Esophagus squamous epithelium (tissue), 5 donors: ENCODE results near the gene APMAP. TPM values are rescaled to one million over a fixed set of nuclear protein-coding genes. Genes with fewer than 3 reads are reported as not detected.
"Not testable (repeated sequence)": the region's sequence is repeated elsewhere in the genome, so short reads cannot be mapped to it uniquely, and the experiment has no call there.

Source experiments
- DNase-seq: peaks from one replicate; lab custom pipeline; 2025; lab: John Stamatoyannopoulos, UW
- H3K27ac ChIP-seq, 4 donors: fragments of 200-600 bp; sonication (generic); one replicate each; pipeline ENCODE4 v1.5.1; 2016 to 2019; ENCODE audit warnings: mild to moderate bottlenecking in 1 of 4
- H3K27me3 ChIP-seq, 4 donors: fragments of 200-600 bp; sonication (generic); 1 replicate in 3 of 4; 2 replicates in 1 of 4; pipeline versions ENCODE4 v1.5.1 to v1.6.0; 2017 to 2021; ENCODE audit warnings: antibody characterized with exemption in 1 of 4
- H3K36me3 ChIP-seq, 3 donors: fragments of 200-600 bp; sonication (generic); one replicate each; pipeline ENCODE4 v1.5.1; 2016 to 2019
- H3K4me1 ChIP-seq, 3 donors: fragments of 200-600 bp; sonication (generic); one replicate each; pipeline ENCODE4 v1.5.1; 2017 to 2019
- H3K4me3 ChIP-seq, 4 donors: fragments of 200-600 bp; sonication (generic); 1 replicate in 3 of 4; 2 replicates in 1 of 4; pipeline ENCODE4 v1.5.1; 2016 to 2019; ENCODE audit warnings: mild to moderate bottlenecking in 2 of 4, moderate library complexity in 1 of 4
- H3K9me3 ChIP-seq, 3 donors: fragments of 200-600 bp; sonication (generic); one replicate each; pipeline ENCODE4 v1.5.1; 2016 to 2019
- CTCF ChIP-seq, 6 experiments: fragments of 450-650 bp in 4 of 6; fragments of 200-600 bp in 2 of 6; sonication (generic) in 2 of 6; IDR thresholded peaks; one replicate each; pipeline ENCODE4 v1.5.1; 2016 to 2019; ENCODE audit warnings: antibody characterized with exemption in 6 of 6, mild to moderate bottlenecking in 4 of 6, moderate library complexity in 4 of 6
- POLR2A ChIP-seq, 4 donors: fragments of 450-650 bp; IDR thresholded peaks; one replicate each; pipeline ENCODE4 v1.6.1; 2017; ENCODE audit warnings: antibody characterized with exemption in 4 of 4, mild to moderate bottlenecking in 4 of 4, moderate library complexity in 3 of 4
- WGBS, 2 donors: methylation state at CpG; one replicate each; pipeline ENCODE4 v1.1.5; 2018; 5-methylcytosine and 5-hydroxymethylcytosine counted together
- intact Hi-C: fragments of 100-400 bp; cut with DNase I; formaldehyde crosslinking; loops from one replicate; pipeline ENCODE4 v1.15.0; 2022
- total RNA-seq, 4 donors: library from RNA; depleted of rRNA; stranded (reverse); fragments of >200 nt; gene quantifications; one replicate each; pipeline ENCODE4 v1.1.0, GENCODE V29; 2016
- donor health status: DM: yes; HTN: yes; CAD: no.

APMAP gene
- total RNA-seq, 4 donors from 2014 or later: 16.7 to 38.4 (median 25.6) TPM

GRCh38 chr20:24950836-24951525, 41.6 kb downstream of the APMAP start:
- 88 to 98% methylated on average over 4 to 7 of the region's 16 CpGs for WGBS, 2 donors
- H3K4me3 ChIP-seq: no peak overlapping the region
- DNase-seq: no peak

GRCh38 chr20:24950128-24950835, 42.3 kb downstream of the APMAP start:
- H3K27me3 ChIP-seq: peaks cover 0 to 5% (median 0%) of the 10 kb centered on the region in 4 donors
- 72% methylated on average over 6 of the region's 12 CpGs; no CpG with 5 or more reads in 1 of the 2 donors for WGBS, 2 donors
- H3K27ac ChIP-seq: peak overlapping the region; percentile 16 to 68 (median 45)
- no peak for DNase-seq
- intact Hi-C loops: no loop called here
- H3K9me3 ChIP-seq: peaks cover 0 to 3% (median 0%) of the 10 kb centered on the region in 3 donors
- TF ChIP-seq CTCF (IDR thresholded peaks at IDR 0.05) (no peak), POLR2A (IDR thresholded peaks at IDR 0.05) (no peak)
- peak overlapping the region in 2 of 4 donors; percentile 37 to 46 for H3K4me3 ChIP-seq
- H3K4me1 ChIP-seq: peaks cover 0 to 8% (median 0%) of the 10 kb centered on the region in 3 donors
- no peaks in the 10 kb centered on the region for H3K36me3 ChIP-seq

More at GRCh38 chr20:24950836-24951525, 41.6 kb downstream of the APMAP start:
- Histone ChIP-seq H3K27ac (peak overlapping the region in 2 of 4 donors; percentile 16 to 68), H3K36me3 (peaks cover 0 to 5% (median 0%) of the 10 kb centered on the region in 3 donors), H3K27me3 (peaks cover 0 to 5% (median 0%) of the 10 kb centered on the region in 4 donors), H3K9me3 (peaks cover 0 to 3% (median 0%) of the 10 kb centered on the region in 3 donors), H3K4me1 (peaks cover 0 to 8% (median 0%) of the 10 kb centered on the region in 3 donors)
- TF ChIP-seq POLR2A (IDR thresholded peaks at IDR 0.05): no peak
- no peak for TF ChIP-seq CTCF (IDR thresholded peaks at IDR 0.05)
- intact Hi-C loops: no loop called here

- peaks cover 0 to 5% (median 0%) of the 10 kb centered on the region in 4 donors for H3K27me3 ChIP-seq
- no peak for DNase-seq
- peaks cover 0 to 8% (median 0%) of the 10 kb centered on the region in 3 donors for H3K4me1 ChIP-seq
- intact Hi-C loops: no loop called here
- peak overlapping the region; percentile 39 to 70 (median 60) for H3K27ac ChIP-seq
- 40% methylated on average over 1 of the region's 6 CpGs; no CpG with 5 or more reads in 1 of the 2 donors for WGBS, 2 donors
- no peak for TF ChIP-seq CTCF (IDR thresholded peaks at IDR 0.05)
- no peak for TF ChIP-seq POLR2A (IDR thresholded peaks at IDR 0.05)
- H3K4me3 ChIP-seq: peak overlapping the region; percentile 12 to 46 (median 34)
- H3K9me3 ChIP-seq: peaks cover 0 to 3% (median 0%) of the 10 kb centered on the region in 3 donors
- no peaks in the 10 kb centered on the region for H3K36me3 ChIP-seq
Observed at GRCh38 chr20:24949756-24950127, 42.8 kb downstream of the APMAP start.

- 33 to 74% methylated on average over 4 to 9 of the region's 20 CpGs for WGBS, 2 donors
- peak within 1 kb of the TSS; percentile 12 to 46 (median 34) for H3K4me3 ChIP-seq
- H3K27me3 ChIP-seq: peaks cover 0 to 5% (median 0%) of the 10 kb centered on the region in 4 donors
- H3K4me1 ChIP-seq: peaks cover 0 to 8% (median 0%) of the 10 kb centered on the region in 3 donors
- DNase-seq: no peak
- H3K36me3 ChIP-seq: no peaks in the 10 kb centered on the region
- TF ChIP-seq POLR2A (IDR thresholded peaks at IDR 0.05) (peak in 1 of 4 donors; percentile 56), CTCF (IDR thresholded peaks at IDR 0.05) (no peak)
- intact Hi-C loops: no loop called here
- H3K27ac ChIP-seq: peak within 1 kb of the TSS; percentile 39 to 70 (median 60)
- H3K9me3 ChIP-seq: peaks cover 0 to 3% (median 0%) of the 10 kb centered on the region in 3 donors
Observed at GRCh38 chr20:24948939-24949679, 43.4 kb downstream of the APMAP start, which contains the start of gene CST7. CST7 (plus strand) TSS chr20:24949269; CDS start chr20:24949506, 237 bp downstream.

GRCh38 chr20:24948396-24948938, 44.1 kb downstream of the APMAP start:
- intact Hi-C loops, H3K36me3 ChIP-seq, H3K27ac ChIP-seq, DNase-seq, H3K4me3 ChIP-seq, H3K4me1 ChIP-seq, H3K9me3 ChIP-seq, H3K27me3 ChIP-seq: not testable (repeated sequence)
- WGBS, 2 donors: 67 to 69% methylated on average over 4 of the region's 4 CpGs

- H3K27me3 ChIP-seq, H3K4me1 ChIP-seq, H3K9me3 ChIP-seq, intact Hi-C loops, H3K36me3 ChIP-seq, H3K27ac ChIP-seq, H3K4me3 ChIP-seq, DNase-seq: not testable (repeated sequence)
- 70 to 72% methylated on average over 1 of the region's 1 CpG for WGBS, 2 donors
Observed at GRCh38 chr20:24946376-24946775, 46.2 kb downstream of the APMAP start.
